GM23338 (cell line): ENCODE results near the gene PAQR8. TPM values are rescaled to one million over a fixed set of nuclear protein-coding genes. Genes with fewer than 3 reads are reported as not detected.

Experiments used
- ATAC-seq: fragments of 200-7000 bp; cut with Tn5 transposase; 3 replicates; pipeline ENCODE4 v1.9.1; 2020
- DNase-seq: peaks from one replicate; pipeline ENCODE4 v3.0.0-alpha.2; 2015; ENCODE audit warnings: low spot score
- H2AFZ ChIP-seq: fragments of 200-600 bp; sonication (generic); 2 replicates; pipeline ENCODE4 v1.8.0; 2016; ENCODE audit warnings: antibody characterized with exemption, mild to moderate bottlenecking, moderate library complexity
- H3F3A ChIP-seq: fragments of 200-600 bp; sonication (generic); replicated peaks from 2 replicates; pipeline ENCODE4 v1.8.0; 2017; ENCODE audit warnings: antibody characterized with exemption, mixed run types, low read depth
- H3K27ac ChIP-seq: fragments of 200-600 bp; sonication (generic); 2 replicates; pipeline ENCODE4 v1.6.1; 2016; ENCODE audit warnings: low read depth
- H3K27me3 ChIP-seq: fragments of 200-600 bp; sonication (generic); 2 replicates; pipeline ENCODE4 v1.8.0; 2016; ENCODE audit warnings: mild to moderate bottlenecking, mixed run types, moderate library complexity; ENCODE audit not compliant: insufficient read depth
- H3K36me3 ChIP-seq: fragments of 200-600 bp; sonication (generic); 2 replicates; pipeline ENCODE4 v1.8.0; 2016; ENCODE audit warnings: mild to moderate bottlenecking; ENCODE audit not compliant: insufficient read depth
- H3K4me1 ChIP-seq: fragments of 200-600 bp; sonication (generic); 2 replicates; pipeline ENCODE4 v1.8.0; 2016; ENCODE audit warnings: mild to moderate bottlenecking, moderate library complexity; ENCODE audit not compliant: insufficient read depth
- H3K4me2 ChIP-seq: fragments of 200-600 bp; sonication (generic); 2 replicates; pipeline ENCODE4 v1.7.1; 2017; ENCODE audit warnings: mixed run types
- H3K4me3 ChIP-seq: fragments of 200-600 bp; sonication (generic); 2 replicates; pipeline ENCODE4 v1.6.1; 2016; ENCODE audit warnings: mixed run types
- H3K79me2 ChIP-seq: fragments of 200-600 bp; sonication (generic); replicated peaks from 2 replicates; pipeline ENCODE4 v1.8.0; 2017; ENCODE audit warnings: mild to moderate bottlenecking; ENCODE audit not compliant: insufficient read depth
- H3K9me2 ChIP-seq: fragments of 200-600 bp; sonication (generic); 2 replicates; pipeline ENCODE4 v1.8.0; 2017; ENCODE audit not compliant: insufficient read depth
- H4K20me1 ChIP-seq: fragments of 200-600 bp; sonication (generic); replicated peaks from 2 replicates; pipeline ENCODE4 v1.8.0; 2017; ENCODE audit warnings: mild to moderate bottlenecking; ENCODE audit not compliant: insufficient read depth
- H3K27ac Mint-ChIP-seq: 2 replicates; pipeline ENCODE4 v1.8.0; 2020; ENCODE audit warnings: inconsistent platforms, mild to moderate bottlenecking, moderate library complexity, mixed read lengths
- H3K27me3 Mint-ChIP-seq: 3 replicates; pipeline ENCODE4 v1.8.0; 2022; ENCODE audit warnings: low read depth, mild to moderate bottlenecking, moderate library complexity, mixed read lengths, inconsistent platforms; ENCODE audit not compliant: insufficient read depth, poor library complexity
- H3K36me3 Mint-ChIP-seq: 3 replicates; pipeline ENCODE4 v1.8.0; 2021; ENCODE audit warnings: low read depth, mild to moderate bottlenecking, inconsistent platforms, moderate library complexity, mixed read lengths
- H3K4me1 Mint-ChIP-seq: 3 replicates; pipeline ENCODE4 v1.8.0; 2020; ENCODE audit warnings: mild to moderate bottlenecking, inconsistent platforms, mixed read lengths
- H3K4me3 Mint-ChIP-seq: 3 replicates; pipeline ENCODE4 v1.8.0; 2021; ENCODE audit warnings: moderate library complexity, mild to moderate bottlenecking, inconsistent platforms, mixed read lengths
- H3K9me3 Mint-ChIP-seq: 3 replicates; pipeline ENCODE4 v1.8.0; 2020; ENCODE audit warnings: moderate library complexity, mild to moderate bottlenecking, inconsistent platforms, mixed read lengths
- CREB1 ChIP-seq: fragments of 250-450 bp; sonication (Bioruptor Pico); IDR thresholded peaks from 2 replicates; pipeline ENCODE4 v1.5.0; 2020; ENCODE audit warnings: low read depth, mild to moderate bottlenecking, moderate library complexity
- EZH2 ChIP-seq: fragments of 200-600 bp; sonication (generic); IDR thresholded peaks from one replicate; pipeline ENCODE4 v1.8.0; 2017; ENCODE audit warnings: antibody characterized with exemption, mild to moderate bottlenecking, low read depth; ENCODE audit not compliant: unreplicated experiment
- JUNB ChIP-seq: IDR thresholded peaks from one replicate; pipeline ENCODE4 v1.6.1; 2016; ENCODE audit warnings: antibody characterized with exemption; ENCODE audit not compliant: unreplicated experiment
- NANOG ChIP-seq: IDR thresholded peaks from 2 replicates; pipeline ENCODE4 v1.6.1; 2016; ENCODE audit warnings: antibody characterized with exemption, borderline replicate concordance
- POLR2AphosphoS5 ChIP-seq: IDR thresholded peaks from 2 replicates; pipeline ENCODE4 v1.6.1; 2016; ENCODE audit warnings: antibody characterized with exemption, low read depth
- STAT1 ChIP-seq: IDR thresholded peaks from one replicate; pipeline ENCODE4 v1.6.1; 2016; ENCODE audit warnings: antibody characterized with exemption; ENCODE audit not compliant: unreplicated experiment
- ZNF331 ChIP-seq: fragments of 250-450 bp; sonication (Bioruptor Pico); IDR thresholded peaks from 2 replicates; pipeline ENCODE4 v1.5.0; 2020; ENCODE audit warnings: low read depth, mild to moderate bottlenecking, moderate library complexity
- polyA plus RNA-seq: library from polyadenylated mRNA; unstranded; fragments of >200 nt; fragmentation: Nextera tagmentation; extraction: Ambion mirVana; gene quantifications from 2 replicates; pipeline ENCODE4 v1.2.1, GENCODE V29; 2016
- total RNA-seq: library from RNA; depleted of rRNA; stranded (reverse); fragments of >200 nt; shearing (Covaris generic); gene quantifications from 2 replicates; pipeline ENCODE4 v1.2.3, GENCODE V29; 2014
- TF ChIP-seq, protein P1 (sequence below): fragments of 250-450 bp; sonication (Bioruptor Pico); IDR thresholded peaks from 2 replicates; pipeline ENCODE4 v1.5.0; 2020; ENCODE audit warnings: mild to moderate bottlenecking, moderate library complexity
- TF ChIP-seq, protein P2 (sequence below), 2 experiments: fragments of 200-600 bp in 1 of 2; sonication (generic) in 1 of 2; conservative IDR thresholded peaks; 2 replicates each; pipeline versions ENCODE4 v1.5.1 to v1.6.1; 2016 to 2017; ENCODE audit warnings: antibody characterized with exemption in 2 of 2, low read depth in 2 of 2, mild to moderate bottlenecking in 2 of 2, moderate library complexity in 1 of 2
- TF ChIP-seq, protein P3 (sequence below): IDR thresholded peaks from one replicate; pipeline ENCODE4 v1.6.1; 2018; ENCODE audit warnings: antibody characterized with exemption; ENCODE audit not compliant: unreplicated experiment

PAQR8 gene
- total and polyA plus RNA-seq, 2 experiments from 2014 or later: 3.6 to 11.2 TPM

GRCh38 chr6:52407467-52407866 is 45.5 kb downstream of the PAQR8 start (continued):
- TF ChIP-seq, protein P1, sequence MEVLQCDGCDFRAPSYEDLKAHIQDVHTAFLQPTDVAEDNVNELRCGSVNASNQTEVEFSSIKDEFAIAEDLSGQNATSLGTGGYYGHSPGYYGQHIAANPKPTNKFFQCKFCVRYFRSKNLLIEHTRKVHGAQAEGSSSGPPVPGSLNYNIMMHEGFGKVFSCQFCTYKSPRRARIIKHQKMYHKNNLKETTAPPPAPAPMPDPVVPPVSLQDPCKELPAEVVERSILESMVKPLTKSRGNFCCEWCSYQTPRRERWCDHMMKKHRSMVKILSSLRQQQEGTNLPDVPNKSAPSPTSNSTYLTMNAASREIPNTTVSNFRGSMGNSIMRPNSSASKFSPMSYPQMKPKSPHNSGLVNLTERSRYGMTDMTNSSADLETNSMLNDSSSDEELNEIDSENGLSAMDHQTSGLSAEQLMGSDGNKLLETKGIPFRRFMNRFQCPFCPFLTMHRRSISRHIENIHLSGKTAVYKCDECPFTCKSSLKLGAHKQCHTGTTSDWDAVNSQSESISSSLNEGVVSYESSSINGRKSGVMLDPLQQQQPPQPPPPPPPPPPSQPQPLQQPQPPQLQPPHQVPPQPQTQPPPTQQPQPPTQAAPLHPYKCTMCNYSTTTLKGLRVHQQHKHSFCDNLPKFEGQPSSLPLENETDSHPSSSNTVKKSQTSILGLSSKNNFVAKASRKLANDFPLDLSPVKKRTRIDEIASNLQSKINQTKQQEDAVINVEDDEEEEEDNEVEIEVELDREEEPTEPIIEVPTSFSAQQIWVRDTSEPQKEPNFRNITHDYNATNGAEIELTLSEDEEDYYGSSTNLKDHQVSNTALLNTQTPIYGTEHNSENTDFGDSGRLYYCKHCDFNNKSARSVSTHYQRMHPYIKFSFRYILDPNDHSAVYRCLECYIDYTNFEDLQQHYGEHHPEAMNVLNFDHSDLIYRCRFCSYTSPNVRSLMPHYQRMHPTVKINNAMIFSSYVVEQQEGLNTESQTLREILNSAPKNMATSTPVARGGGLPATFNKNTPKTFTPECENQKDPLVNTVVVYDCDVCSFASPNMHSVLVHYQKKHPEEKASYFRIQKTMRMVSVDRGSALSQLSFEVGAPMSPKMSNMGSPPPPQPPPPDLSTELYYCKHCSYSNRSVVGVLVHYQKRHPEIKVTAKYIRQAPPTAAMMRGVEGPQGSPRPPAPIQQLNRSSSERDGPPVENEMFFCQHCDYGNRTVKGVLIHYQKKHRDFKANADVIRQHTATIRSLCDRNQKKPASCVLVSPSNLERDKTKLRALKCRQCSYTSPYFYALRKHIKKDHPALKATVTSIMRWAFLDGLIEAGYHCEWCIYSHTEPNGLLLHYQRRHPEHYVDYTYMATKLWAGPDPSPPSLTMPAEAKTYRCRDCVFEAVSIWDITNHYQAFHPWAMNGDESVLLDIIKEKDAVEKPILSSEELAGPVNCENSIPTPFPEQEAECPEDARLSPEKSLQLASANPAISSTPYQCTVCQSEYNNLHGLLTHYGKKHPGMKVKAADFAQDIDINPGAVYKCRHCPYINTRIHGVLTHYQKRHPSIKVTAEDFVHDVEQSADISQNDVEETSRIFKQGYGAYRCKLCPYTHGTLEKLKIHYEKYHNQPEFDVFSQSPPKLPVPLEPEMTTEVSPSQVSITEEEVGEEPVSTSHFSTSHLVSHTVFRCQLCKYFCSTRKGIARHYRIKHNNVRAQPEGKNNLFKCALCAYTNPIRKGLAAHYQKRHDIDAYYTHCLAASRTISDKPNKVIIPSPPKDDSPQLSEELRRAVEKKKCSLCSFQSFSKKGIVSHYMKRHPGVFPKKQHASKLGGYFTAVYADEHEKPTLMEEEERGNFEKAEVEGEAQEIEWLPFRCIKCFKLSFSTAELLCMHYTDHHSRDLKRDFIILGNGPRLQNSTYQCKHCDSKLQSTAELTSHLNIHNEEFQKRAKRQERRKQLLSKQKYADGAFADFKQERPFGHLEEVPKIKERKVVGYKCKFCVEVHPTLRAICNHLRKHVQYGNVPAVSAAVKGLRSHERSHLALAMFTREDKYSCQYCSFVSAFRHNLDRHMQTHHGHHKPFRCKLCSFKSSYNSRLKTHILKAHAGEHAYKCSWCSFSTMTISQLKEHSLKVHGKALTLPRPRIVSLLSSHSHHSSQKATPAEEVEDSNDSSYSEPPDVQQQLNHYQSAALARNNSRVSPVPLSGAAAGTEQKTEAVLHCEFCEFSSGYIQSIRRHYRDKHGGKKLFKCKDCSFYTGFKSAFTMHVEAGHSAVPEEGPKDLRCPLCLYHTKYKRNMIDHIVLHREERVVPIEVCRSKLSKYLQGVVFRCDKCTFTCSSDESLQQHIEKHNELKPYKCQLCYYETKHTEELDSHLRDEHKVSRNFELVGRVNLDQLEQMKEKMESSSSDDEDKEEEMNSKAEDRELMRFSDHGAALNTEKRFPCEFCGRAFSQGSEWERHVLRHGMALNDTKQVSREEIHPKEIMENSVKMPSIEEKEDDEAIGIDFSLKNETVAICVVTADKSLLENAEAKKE: no peak

DNA sequence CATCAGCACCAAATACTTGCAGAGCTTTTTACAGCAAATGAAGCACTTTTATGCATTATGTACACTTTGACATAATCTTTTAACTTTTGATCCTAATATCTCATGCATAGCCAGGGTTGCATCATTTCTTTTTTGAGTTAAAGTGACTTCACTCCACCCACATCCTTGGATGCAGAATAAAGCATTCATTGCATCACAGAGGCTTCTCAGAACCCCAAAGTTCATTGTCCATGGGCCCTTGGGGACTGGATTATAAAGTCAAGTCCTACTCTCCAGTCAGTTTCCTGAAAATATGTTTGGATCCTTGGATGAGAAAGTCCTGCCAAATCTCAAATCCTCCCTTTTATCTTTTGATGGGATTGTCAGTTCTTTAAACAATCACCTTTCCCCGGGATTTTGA is 47.5 kb downstream of the PAQR8 start:
- Histone ChIP-seq H3K4me1 (no peaks in the 10 kb centered on the region), H3K79me2 (no peaks in the 10 kb centered on the region), H3K4me2 (no peak overlapping the region), H3K27ac (no peak overlapping the region), H3K9me2 (no peaks in the 10 kb centered on the region), H3K36me3 (no peaks in the 10 kb centered on the region), H3K4me3 (no peak overlapping the region), H2AFZ (no peak overlapping the region), H3K27me3 (no peaks in the 10 kb centered on the region), H3F3A (no peaks in the 10 kb centered on the region), H4K20me1 (no peaks in the 10 kb centered on the region)
- Mint-ChIP-seq H3K27me3 (no peaks in the 10 kb centered on the region), H3K4me1 (no peaks in the 10 kb centered on the region), H3K9me3 (no peaks in the 10 kb centered on the region), H3K36me3 (no peaks in the 10 kb centered on the region), H3K27ac (no peak overlapping the region), H3K4me3 (no peak overlapping the region)
- ATAC-seq (no peak), DNase-seq (no peak)
- TF ChIP-seq STAT1 (no peak), NANOG (no peak), JUNB (no peak), POLR2AphosphoS5 (no peak), EZH2 (no peak), ZNF331 (no peak), CREB1 (no peak)
- TF ChIP-seq, protein P2, sequence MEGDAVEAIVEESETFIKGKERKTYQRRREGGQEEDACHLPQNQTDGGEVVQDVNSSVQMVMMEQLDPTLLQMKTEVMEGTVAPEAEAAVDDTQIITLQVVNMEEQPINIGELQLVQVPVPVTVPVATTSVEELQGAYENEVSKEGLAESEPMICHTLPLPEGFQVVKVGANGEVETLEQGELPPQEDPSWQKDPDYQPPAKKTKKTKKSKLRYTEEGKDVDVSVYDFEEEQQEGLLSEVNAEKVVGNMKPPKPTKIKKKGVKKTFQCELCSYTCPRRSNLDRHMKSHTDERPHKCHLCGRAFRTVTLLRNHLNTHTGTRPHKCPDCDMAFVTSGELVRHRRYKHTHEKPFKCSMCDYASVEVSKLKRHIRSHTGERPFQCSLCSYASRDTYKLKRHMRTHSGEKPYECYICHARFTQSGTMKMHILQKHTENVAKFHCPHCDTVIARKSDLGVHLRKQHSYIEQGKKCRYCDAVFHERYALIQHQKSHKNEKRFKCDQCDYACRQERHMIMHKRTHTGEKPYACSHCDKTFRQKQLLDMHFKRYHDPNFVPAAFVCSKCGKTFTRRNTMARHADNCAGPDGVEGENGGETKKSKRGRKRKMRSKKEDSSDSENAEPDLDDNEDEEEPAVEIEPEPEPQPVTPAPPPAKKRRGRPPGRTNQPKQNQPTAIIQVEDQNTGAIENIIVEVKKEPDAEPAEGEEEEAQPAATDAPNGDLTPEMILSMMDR (conservative IDR thresholded peaks at IDR 0.05; ENCODE audit: low read depth in 2 of 2): no peak
- TF ChIP-seq, protein P3, sequence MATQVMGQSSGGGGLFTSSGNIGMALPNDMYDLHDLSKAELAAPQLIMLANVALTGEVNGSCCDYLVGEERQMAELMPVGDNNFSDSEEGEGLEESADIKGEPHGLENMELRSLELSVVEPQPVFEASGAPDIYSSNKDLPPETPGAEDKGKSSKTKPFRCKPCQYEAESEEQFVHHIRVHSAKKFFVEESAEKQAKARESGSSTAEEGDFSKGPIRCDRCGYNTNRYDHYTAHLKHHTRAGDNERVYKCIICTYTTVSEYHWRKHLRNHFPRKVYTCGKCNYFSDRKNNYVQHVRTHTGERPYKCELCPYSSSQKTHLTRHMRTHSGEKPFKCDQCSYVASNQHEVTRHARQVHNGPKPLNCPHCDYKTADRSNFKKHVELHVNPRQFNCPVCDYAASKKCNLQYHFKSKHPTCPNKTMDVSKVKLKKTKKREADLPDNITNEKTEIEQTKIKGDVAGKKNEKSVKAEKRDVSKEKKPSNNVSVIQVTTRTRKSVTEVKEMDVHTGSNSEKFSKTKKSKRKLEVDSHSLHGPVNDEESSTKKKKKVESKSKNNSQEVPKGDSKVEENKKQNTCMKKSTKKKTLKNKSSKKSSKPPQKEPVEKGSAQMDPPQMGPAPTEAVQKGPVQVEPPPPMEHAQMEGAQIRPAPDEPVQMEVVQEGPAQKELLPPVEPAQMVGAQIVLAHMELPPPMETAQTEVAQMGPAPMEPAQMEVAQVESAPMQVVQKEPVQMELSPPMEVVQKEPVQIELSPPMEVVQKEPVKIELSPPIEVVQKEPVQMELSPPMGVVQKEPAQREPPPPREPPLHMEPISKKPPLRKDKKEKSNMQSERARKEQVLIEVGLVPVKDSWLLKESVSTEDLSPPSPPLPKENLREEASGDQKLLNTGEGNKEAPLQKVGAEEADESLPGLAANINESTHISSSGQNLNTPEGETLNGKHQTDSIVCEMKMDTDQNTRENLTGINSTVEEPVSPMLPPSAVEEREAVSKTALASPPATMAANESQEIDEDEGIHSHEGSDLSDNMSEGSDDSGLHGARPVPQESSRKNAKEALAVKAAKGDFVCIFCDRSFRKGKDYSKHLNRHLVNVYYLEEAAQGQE: no peak
